NCI-H187 treated with DMSO at 0.1 percent for 48 hours (cell line): Measurements from ENCODE around the gene ZNF101.
A peak's percentile ranks its signal among the peaks of the same experiment; 100 is the strongest.

Experiments
- DNase-seq: peaks from one replicate; lab custom pipeline; 2025; lab: John Stamatoyannopoulos, UW

ZNF101 gene

DNA sequence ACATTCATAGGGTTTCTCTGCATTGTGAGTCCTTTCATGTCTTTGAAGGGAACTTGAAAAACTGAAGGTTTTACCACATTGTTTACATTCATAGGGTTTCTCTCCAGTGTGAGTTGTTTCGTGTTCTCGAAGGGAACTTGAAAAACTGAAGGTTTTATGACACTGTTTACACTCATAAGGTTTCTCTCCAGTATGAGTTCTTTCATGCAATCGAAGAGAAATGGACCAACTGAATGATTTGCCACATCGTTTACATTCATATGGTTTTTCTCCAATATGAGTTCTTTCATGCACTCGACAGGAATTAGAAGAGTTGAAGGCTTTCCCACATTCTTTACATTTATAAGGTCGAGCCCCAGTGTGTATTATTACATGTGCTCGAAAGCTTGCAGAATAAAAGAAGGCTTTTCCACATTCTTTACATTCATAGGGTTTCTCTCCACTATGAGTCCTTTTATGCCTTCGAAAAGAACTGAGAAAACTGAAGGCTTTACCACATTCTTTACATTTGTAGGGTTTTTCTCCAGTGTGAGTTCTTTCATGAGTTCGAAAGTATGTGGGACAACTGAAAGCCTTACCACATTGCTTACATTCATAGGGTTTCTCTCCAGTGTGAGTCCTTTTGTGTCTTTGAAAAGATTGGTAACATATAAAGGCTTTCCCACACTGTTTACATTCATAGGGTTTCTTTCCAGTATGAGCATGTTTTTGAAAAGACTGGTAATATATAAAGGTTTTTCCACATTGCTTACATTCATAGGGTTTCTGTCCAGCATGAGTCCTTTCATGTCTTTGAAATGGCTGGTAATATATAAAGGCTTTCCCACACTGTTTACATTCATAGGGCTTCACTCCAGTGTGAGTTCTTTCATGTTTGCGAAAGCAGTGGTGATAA, 43.5 kb downstream of the ZNF101 start:
- DNase-seq, result no peak

DNA sequence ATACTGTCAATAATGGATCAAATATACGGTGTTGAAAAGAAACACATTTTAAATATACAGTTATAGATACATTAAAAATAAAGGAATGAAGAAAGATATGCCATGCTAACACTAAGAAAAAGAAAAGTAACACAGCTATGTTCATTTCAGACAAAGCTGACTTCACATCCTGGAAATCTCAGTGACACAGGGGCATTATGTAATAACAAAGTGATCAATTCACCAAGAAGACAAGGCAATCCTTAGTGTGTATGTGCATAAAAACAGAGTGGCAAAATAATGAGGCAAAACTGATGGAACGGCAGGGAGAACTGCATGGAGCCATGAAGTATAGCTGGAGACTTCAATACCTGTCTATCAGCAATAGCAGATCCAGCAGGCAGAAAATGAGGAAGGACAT, 51.2 kb downstream of the ZNF101 start:
- DNase-seq, result no peak

DNA sequence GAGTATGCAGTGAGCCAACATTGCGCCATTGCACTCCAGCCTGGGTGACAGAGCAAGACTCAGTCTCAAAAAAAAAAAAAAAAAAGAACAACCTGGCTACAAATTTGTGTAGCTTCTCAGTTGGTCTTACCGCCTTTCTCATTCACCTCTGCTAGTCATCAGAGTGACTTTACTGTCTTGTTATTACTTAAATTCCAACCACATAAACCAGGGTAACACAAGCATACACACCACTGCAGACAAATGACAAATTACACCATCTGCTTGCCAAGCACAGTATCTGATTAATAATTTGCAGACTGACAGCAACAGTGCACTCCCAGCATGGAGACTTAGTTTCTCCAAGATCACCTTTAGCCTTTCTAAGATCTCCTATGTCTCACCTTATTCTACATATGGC, 53.3 kb downstream of the ZNF101 start:
- no peak for DNase-seq

DNA sequence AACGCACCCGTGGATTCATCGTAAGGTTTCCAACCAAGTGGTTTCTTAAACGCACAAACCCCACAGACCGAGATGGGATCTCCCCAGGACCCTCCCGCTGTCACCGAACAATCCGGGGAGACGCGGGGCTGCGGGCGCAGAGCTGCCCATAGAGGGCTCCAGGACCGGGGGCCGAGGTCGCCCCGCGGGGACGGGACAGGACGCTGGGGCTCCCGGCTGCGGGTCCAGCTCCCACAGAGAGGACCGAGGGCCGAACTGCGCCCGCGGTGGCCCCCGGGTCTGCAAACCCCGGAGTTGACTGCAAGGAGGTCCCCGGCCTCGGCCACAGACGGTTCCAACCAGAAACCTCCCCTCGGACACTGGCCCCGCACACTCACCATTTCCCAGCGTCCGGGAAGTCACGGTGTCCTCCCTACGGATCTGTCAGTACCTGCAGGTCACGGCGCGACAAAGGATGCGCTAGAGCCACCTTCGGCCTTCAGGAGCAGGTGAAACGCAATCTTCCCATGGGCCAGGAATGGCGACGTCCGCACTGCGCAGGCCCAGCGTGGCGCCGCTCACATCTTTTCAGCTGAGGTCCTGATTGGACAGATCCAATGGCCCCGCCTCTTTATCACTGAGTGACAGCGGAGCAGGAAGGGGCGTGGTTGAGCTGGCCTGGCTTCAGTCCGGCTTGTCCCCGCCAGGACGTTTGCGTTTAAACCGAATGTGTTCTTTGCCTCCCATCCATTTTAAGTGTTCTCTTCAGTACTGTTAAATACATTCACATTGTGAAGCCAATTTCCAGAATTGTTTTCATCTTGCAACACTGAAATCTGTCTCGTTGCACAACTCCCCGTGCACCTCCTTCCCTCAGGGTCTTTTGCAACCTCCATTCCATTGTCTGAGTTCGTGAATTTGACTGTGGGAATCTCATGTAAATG, 64.2 kb downstream of the ZNF101 start, which contains the start of gene ZNF14:
Gene ZNF14, minus strand, starts transcription at position 534 of the 923 bp plus-strand sequence. Its CDS starts 154 bp downstream, at position 380.
- peak; percentile 59 for DNase-seq
